Right ventricle myocardium superior (tissue), 1 donor: Measurements from ENCODE around the gene TTC28. TPM values are rescaled to one million over a fixed set of nuclear protein-coding genes. Genes with fewer than 3 reads are reported as not detected.
A peak's percentile ranks its signal among the peaks of the same experiment; 100 is the strongest.
"Not testable (repeated sequence)": the region's sequence is repeated elsewhere in the genome, so short reads cannot be mapped to it uniquely, and the experiment has no call there.

Experiments
- ATAC-seq: fragments of 200-7000 bp; cut with Tn5 transposase; one replicate; pipeline ENCODE4 v1.9.1; 2020; ENCODE audit warnings: mild to moderate bottlenecking; ENCODE audit not compliant: poor library complexity
- DNase-seq: peaks from one replicate; pipeline ENCODE4 v3.0.0-alpha.2; 2020
- intact Hi-C: fragments of 100-400 bp; cut with DNase I; formaldehyde crosslinking; loops from one replicate; pipeline ENCODE4 v1.11.2; 2022
- total RNA-seq: library from RNA; stranded (reverse); fragmentation: NEBNext Ultra II Directional; extraction: Animal tissue kit (Norgen Biotek cat#: 25700); gene quantifications from one replicate; pipeline ENCODE4 v1.2.1, GENCODE V29; 2021
- donor health status: DM: no; HTN: yes; CAD: no; lungs with severe emphysema.

Gene TTC28
- total RNA-seq, 1 donor from 2014 or later: 12.2 TPM

DNA sequence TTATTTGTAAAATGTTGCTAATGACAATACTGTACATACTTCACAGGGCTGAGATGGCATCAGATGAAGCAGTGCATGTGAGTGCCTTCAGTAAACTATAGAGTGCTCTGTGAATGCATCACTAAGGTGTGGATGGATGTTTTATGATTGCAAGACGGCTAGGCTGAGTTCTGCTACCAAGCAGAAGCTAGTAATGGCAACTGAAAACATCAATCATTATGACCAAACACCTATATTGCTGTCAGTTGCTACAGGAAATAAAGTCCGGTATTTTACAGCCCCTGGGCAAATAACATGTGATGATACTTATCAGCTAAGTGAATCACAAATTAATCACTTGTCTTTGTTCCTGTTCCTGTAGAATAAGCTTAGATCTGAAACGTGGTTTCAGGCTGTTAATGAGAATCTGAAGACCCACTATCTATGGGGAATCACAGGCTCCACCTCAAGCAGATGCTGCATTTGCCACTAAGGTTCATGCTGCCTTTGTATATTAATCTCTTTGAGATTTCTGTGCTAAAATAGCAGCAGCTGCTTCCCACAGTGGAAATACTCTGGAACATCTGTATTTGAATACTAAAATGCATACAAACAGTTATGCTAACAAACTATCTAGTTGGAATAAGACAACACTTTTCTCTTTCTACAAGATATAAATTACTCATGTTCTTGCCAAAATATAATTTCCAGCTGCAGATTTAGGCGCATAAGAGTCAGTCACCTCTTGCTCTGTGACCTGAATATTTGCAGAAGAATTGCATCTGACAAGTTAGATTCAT is 506.6 kb downstream of the TTC28 start:
- no peak for ATAC-seq
- no peak for DNase-seq
- intact Hi-C loops: no loop called here

DNA sequence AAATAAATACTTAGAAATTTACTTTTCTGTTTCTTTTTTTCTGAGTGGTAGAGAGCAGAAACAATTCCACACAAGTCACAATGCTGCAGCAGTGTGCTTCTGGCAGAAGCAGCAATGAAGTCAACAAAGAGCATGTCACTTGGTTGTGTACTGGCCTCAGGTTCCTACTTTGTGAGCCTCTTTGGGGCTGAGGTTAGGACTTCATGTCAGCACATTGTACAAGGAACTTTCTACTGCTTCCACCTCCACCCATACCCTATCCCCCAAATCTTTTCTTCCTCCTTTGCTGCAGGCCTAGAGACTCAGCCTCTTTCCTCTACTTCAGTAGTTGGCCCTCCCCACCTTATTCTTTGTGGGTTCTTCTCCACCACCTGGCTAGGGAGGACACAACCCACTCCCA is 507.9 kb downstream of the TTC28 start:
- ATAC-seq (peak; percentile 36), DNase-seq (no peak)
- intact Hi-C loops: no loop called here

DNA sequence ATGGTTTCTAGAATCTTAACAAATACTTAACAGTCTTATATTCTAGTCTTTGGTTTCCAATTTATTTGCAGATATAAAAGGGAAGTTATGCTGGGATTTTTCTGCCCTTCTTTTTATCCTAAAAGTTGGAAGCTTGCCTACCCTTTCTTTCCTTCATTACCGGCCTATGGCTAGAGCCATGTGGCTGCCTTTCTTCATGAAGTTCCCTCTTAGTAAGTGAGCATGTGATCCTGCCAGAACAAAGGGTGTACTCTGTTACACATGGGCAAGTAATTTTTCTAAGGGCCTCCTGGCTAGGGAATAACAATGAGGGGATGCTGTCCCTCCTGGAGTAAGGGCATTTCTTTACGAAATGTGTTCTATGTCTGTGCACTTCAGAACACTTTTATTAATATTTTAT is 508.5 kb downstream of the TTC28 start:
- no peak for DNase-seq
- ATAC-seq: peak; percentile 46
- intact Hi-C loops: no loop called here

DNA sequence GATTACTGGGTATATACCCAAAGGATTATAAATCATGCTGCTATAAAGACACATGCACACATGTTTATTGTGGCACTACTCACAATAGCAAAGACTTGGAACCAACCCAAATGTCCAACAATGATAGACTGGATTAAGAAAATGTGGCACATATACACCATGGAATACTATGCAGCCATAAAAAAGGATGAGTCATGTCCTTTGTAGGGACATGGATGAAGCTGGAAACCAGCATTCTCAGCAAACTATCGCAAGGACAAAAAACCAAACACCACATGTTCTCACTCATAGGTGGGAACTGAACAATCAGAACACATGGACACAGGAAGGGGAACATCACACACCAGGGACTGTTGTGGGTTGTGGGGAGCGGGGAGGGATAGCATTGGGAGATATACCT is 510.3 kb downstream of the TTC28 start:
- ATAC-seq, intact Hi-C loops, DNase-seq: not testable (repeated sequence)

DNA sequence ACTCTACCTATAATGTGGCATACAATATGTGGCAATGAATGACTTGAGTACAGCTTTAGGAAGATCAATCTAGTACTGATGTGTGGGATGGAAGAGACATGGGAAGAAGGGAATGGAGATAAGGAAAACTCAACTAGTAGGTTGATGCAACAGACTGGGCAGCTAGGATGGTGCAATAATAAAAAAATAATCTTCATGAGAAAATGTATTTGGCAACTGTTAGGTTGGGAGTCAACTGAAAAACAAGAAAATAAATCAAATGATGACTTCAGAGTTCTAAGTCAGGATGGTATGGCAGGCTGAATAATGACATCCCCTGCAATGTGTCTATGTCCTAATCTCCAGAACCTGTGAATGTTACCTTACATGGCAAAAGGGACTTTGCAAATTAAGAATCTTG is 523.8 kb downstream of the TTC28 start:
- ATAC-seq: no peak
- intact Hi-C loops: no loop called here
- DNase-seq: no peak

DNA sequence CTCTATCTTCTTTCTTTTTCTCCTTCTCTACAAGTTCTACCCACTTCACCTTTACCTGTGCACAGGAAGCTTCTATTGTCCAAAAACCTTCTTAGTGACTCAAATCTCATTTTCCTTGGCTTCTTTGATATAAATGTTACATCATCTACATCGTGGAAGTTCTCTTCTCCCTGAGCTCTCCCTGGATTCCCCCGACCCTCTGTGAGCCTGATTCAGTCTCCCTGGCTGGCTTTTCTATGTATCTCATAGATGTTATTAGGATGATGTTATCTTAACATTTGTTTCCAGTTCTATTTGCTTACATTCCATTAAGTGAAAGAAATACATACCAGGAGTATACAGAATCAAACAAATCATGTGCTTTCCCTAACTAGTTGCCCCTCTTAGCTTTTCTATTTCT is 524.8 kb downstream of the TTC28 start:
- intact Hi-C loops: no loop called here
- DNase-seq (no peak), ATAC-seq (no peak)

DNA sequence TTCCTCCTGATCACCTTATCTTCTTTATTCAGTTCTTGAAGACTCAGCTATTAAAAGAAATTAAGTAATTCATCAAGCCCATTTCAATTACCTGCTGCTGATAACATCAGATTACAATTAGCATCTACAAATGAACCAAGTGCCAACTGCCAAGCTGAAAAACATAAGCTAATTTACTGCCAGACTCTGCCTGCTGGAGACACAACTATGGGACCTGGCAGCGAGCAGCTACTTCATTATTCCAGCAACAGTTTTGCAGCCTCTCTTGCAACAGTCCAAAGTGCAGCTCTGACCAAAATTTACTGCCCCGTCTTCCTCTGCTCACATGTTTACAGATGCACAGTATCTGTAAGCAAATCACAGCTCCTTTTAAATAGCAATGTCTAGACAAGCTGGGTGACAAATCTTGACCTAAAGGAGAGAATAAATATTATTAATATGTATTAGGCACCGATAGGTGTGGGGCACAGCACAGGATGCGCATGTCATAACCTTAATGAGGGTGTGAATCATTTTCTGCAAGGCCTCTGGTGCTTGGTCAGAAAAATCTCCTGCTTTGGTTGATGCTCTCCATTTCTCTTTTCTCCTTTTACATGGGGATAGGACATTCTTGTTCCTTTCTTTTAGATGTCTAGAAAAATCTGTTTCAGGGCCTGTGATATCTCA is 528.4 kb downstream of the TTC28 start:
- intact Hi-C loops: no loop called here
- DNase-seq: no peak
- no peak for ATAC-seq

DNA sequence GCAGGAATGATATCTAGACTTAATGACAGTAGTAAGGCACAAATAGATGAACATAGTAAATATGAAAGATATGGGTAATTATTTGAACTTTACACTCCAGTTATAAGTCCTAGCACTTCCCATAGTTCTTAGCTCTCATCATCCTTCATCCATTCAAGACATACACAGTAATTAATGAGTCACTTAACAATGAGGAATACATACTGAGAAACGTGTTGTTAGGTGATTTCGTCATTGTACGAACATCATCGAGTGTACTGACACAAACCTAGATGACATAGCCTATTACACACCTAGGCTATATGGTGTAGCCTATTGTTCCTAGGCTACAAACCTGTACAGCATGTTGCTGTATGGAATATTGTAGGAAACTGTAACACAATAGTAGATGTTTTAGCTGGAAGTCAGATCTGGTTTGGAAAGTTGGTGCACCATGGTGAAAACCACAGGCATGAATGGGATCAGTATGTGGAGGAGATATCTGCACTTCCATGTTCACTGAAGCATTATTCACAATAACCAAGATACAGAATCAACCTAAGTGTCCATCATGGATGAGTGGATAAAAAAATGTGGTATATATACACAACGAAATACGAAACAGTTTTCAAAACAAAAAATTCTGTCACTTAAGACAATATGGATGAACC is 530.7 kb downstream of the TTC28 start:
- ATAC-seq (no peak), DNase-seq (no peak)
- intact Hi-C loops: no loop called here

DNA sequence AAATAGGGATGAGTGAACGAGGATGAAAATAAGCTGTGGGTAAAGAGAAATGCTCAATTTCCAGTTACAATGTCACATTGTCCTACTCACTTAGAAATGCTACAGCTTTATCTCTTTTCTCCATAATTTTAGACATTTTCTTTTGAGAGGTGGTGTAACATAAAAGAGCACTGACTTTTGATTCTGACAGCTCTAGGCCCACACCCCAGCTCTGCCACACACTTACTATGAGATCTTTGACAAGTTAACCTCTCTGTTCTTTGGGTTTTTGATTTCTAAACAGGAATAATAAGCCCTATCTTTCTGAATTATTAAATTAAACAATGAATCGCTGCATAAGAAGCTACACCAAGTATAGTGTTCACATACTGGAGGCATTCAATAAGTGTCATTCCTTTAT is 532.2 kb downstream of the TTC28 start:
- intact Hi-C loops: no loop called here
- ATAC-seq (no peak), DNase-seq (no peak)

DNA sequence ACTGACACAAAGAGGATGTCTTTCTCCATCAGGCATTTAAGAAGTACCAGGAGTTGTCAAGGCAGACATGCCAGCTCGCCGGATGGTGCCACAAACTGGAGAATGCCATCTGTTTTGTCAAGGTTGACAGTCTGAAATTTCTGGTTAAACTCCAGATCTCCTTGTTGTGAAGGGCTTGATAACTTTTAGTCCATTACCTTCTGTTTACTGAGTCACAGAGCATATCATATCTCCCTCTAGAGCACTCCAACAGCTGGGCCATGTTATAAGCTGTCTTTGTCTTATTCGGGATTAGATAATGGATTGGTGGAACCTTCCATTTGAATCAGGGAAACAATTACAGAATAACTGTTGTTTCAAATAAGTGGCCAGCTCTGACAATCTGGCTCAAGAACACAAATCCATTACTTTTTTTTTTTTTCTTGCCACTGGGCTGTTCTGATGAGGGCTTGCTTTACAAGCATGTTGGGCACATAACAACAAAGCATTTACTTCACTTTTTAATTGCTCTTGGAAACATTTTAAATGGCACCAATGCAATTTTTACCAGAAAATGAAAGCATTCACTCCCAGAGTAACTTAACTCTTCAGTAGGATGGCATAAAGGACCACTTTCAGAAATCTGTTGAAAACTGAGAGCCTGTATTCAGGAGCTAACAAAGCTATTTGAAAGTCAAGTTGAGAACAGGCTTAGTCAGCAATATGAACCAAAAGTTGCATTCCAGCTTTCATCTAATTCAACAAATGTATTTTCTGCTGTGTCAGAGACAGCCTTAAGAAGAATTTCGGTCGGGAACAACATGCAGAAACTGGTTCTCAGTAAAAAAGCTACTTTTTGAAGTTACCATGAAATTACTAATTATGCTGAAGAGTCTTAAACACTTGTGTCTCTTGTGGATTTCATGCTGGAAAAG is 533.0 kb downstream of the TTC28 start:
- ATAC-seq (peak; percentile 47), DNase-seq (no peak)
- intact Hi-C loops: no loop called here

DNA sequence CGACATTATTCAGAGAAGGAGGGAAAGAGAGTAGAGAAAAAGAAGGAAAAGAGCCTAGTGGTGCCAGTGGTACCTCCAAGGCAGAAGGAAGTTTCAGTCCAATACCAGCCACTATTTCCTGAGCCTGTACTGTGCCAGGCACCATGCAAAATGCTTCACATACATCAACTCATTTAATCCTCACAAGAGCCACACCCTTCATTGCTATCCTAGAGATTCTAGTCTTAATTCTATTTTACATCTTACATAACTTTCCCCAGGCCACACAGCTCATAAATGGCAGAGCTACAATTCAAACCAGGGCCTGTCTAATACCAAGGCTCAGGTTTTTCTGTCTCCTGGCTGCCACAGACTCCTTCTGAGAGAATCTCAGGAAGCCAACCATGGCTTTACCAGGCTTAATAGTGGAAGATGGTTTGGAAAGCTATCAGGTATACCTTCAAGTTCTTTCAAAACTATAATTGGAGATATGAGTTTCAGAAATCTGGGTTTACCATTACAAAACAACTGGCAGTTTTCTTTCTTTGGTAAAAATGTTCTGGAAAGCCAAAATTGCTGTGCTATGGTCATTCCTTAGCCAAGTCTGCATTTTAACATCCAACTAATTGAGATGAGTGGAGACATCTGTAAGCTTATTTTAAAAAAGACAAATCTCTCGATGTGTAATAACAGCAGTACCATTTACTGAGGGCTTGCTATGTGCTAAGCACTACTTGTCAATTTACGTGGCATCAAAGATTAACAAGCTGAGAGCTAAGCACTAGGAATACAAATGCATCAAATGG is 535.5 kb downstream of the TTC28 start:
- DNase-seq: no peak
- intact Hi-C loops: no loop called here
- ATAC-seq: peak; percentile 37

DNA sequence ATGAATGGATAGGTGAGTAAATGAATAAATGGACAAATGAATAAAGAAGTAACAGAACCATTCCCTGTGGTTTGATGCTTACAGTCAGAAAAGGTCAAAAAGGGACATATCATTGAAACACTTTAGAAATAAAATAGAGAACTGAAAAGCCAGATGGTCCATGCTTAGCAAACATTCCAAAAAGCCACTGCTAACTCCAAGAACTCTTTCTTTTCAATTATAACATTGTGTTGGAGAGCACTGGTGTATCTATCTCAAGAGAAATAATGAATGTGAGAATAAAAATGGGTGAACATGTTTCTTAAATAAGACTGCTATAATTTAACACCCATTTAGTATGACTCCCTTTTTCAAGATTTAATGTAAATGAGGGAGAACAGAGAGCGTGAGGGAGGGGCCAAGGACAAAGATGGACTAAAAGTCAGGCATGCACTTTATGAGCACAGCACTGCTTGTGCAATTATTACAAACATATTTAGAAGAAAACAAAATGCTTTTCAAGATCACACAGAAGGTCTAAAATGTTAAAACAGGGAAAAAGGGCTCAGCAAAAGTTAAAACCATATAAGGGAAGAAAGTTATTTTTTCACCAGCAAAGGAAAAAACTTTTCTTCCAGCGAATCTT is 536.3 kb downstream of the TTC28 start:
- intact Hi-C loops: no loop called here
- peak; percentile 31 for ATAC-seq
- DNase-seq: no peak

DNA sequence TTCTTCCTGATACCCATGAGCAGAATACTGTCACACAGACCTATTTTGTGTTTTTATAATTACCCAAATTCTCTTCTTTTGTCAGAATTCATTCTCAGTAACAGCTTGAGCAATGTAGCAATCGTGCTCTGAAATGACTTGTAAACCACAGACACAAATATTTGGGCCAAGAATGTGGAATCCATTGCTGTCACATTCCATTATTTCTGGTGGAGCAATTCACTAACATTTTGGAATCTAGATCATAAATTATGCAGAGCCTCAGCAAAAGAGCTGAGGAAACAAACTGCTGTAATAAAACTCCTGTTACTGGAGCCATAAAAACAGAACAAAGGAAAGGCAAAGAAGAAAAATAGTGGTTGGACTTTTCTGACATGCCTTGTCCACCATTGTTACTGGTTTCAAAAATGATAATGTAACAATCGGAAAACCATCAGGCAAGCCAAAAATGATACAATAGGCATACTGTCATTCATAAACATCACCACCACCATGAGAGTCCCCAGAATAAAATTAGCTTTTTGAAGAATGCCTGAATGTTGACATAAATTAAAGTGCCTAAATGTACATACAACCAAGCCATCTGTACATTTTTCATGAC is 537.2 kb downstream of the TTC28 start:
- intact Hi-C loops: no loop called here
- DNase-seq (no peak), ATAC-seq (peak; percentile 70)

DNA sequence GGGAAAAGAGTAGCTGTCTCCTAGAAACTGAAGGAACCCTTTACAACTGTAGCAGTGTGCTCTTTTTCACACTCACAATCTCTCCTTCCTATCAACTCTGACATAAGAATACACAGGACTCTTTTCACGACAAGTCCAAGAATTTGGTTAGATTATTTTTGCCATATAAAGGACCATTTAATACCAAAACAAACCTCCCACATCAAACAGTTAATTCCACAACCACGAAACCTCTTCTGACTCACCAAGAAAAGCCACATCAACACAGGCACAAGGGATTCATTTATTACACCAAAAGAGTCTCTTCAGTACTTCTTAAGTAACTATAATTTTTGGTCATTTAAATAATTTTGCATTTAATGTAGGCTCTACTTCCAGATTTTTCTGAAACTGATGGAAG is 538.0 kb downstream of the TTC28 start:
- DNase-seq (no peak), ATAC-seq (no peak)
- intact Hi-C loops: no loop called here

DNA sequence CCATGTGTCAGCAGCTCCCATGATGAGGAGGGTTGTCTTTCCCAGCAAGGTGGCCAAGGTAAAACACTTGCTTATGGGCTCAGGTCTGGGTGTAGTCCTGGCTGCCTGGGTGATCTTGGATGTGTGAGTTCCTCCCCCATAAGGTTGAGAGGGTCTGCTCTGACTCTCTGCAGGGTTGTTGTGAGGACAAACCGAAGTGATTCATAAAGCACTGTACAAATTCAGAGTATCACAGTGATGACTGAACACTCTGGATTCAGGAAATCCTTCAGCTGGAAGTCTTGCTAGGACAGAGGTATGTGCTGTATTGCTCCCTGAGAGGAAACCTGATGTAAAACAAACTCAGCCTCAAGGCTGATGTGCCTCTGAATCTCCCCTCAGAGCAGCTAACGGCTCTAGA is 539.7 kb downstream of the TTC28 start:
- ATAC-seq: no peak
- intact Hi-C loops: no loop called here
- DNase-seq: no peak

DNA sequence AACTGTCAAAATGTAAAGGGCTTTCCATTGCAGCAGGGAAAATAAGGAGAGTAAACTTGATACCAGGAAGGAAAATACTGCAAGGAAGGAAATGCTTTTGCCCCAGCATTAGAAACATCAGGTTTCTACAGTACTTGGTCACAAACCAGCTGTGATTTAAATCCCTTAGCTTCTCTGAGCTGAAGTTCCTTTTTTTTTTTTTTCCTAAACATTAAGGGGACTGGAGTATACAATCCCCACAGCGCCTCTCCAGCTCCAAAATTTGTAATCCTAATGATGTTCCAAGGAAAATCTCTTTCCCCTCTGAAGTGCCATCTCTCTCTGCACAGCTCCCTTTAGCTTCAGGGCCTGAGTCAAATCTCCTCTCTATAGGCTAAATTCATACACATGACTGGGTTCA is 540.1 kb downstream of the TTC28 start:
- ATAC-seq (no peak), DNase-seq (no peak)
- intact Hi-C loops: no loop called here

DNA sequence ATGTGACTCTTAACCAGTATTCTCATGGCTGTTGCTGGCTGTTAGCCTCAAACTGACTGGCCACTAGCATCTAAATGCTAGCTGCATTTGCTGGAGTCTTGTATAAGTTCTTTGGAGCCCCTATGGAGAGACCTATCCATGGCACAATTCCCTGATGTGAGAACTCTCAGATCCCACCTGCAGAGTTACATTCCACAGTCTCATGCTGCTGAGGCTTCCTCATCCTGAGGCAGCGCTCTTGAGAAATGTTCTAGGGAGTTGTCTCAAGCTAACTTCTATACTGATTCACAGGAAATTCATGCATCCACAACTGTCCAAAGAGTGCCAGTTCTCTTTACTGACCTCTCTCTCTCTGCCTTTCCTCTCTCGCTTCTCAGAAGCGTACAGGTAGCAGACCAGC is 542.6 kb downstream of the TTC28 start:
- DNase-seq: no peak
- intact Hi-C loops: no loop called here
- ATAC-seq: no peak

DNA sequence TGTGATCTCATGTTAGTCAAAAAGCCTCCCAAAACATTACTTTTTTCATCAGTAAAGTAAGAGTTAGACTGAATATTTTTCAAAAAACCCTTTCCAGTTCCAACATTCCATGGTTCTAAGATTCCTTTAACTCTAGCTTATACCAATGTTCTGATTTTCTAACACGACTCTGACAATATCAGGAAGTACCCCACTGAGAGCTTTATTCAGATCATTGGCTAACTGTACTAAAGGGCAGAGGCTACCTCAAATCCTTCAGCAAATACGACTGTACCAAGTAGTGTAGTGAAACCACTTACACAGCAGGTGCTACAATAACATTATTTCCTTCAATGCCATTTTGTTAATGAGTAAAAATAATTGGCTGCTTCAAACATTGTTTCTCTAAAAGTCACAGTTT is 547.2 kb downstream of the TTC28 start:
- DNase-seq: no peak
- no peak for ATAC-seq
- intact Hi-C loops: no loop called here
